Trophoblast cell (in vitro differentiated cells and primary cell): ENCODE measurements around the gene MYO5A.

ENCODE experiments used
- DNase-seq, 2 donors: peaks; one replicate each; pipeline ENCODE4 v3.0.0-alpha.2; 2016
- H2AFZ ChIP-seq: 2 replicates; pipeline ENCODE4 v1.6.1; 2013; ENCODE audit warnings: low read length, moderate library complexity, mild to moderate bottlenecking; ENCODE audit not compliant: insufficient read depth, poor library complexity
- H2AK5ac ChIP-seq: 2 replicates; pipeline ENCODE4 v1.6.1; 2013; ENCODE audit warnings: mild to moderate bottlenecking, low read length
- H2BK120ac ChIP-seq: 2 replicates; pipeline ENCODE4 v1.6.1; 2013; ENCODE audit warnings: low read length, mild to moderate bottlenecking, moderate library complexity; ENCODE audit not compliant: insufficient read depth, poor library complexity
- H2BK12ac ChIP-seq: 2 replicates; pipeline ENCODE4 v1.6.1; 2013; ENCODE audit warnings: mild to moderate bottlenecking, low read length, moderate library complexity
- H2BK5ac ChIP-seq: 2 replicates; pipeline ENCODE4 v1.6.1; 2013; ENCODE audit warnings: low read length, low read depth, moderate library complexity, mild to moderate bottlenecking; ENCODE audit not compliant: poor library complexity
- H3K14ac ChIP-seq: 2 replicates; pipeline ENCODE4 v1.6.1; 2013; ENCODE audit warnings: mild to moderate bottlenecking, low read length
- H3K18ac ChIP-seq: 2 replicates; pipeline ENCODE4 v1.6.1; 2013; ENCODE audit warnings: mild to moderate bottlenecking, low read length
- H3K23ac ChIP-seq: 2 replicates; pipeline ENCODE4 v1.6.1; 2013; ENCODE audit warnings: low read length
- H3K27ac ChIP-seq: 2 replicates; pipeline ENCODE4 v1.5.1; 2013; ENCODE audit warnings: low read depth, mild to moderate bottlenecking, inconsistent platforms, low read length, moderate library complexity
- H3K27me3 ChIP-seq: 2 replicates; pipeline ENCODE4 v1.6.1; 2013; ENCODE audit warnings: inconsistent platforms, mild to moderate bottlenecking, low read length, moderate library complexity; ENCODE audit not compliant: insufficient read depth
- H3K36me3 ChIP-seq, 2 experiments: 1 replicate in 1 of 2; 2 replicates in 1 of 2; pipeline ENCODE4 v1.6.1; 2013; ENCODE audit warnings: low read length in 2 of 2, mild to moderate bottlenecking in 2 of 2, moderate library complexity in 1 of 2; ENCODE audit not compliant: insufficient read depth in 2 of 2, control insufficient read depth in 1 of 2
- H3K4ac ChIP-seq: 2 replicates; pipeline ENCODE4 v1.6.1; 2013; ENCODE audit warnings: low read depth, mild to moderate bottlenecking, low read length, moderate library complexity
- H3K4me1 ChIP-seq, 2 experiments: 1 replicate in 1 of 2; 2 replicates in 1 of 2; pipeline ENCODE4 v1.6.1; 2013; ENCODE audit warnings: low read length in 2 of 2, mild to moderate bottlenecking in 2 of 2, moderate library complexity in 1 of 2; ENCODE audit not compliant: insufficient read depth in 2 of 2, control insufficient read depth in 1 of 2
- H3K4me2 ChIP-seq: 2 replicates; pipeline ENCODE4 v1.6.1; 2013; ENCODE audit warnings: inconsistent platforms, mild to moderate bottlenecking, low read length, moderate library complexity
- H3K4me3 ChIP-seq: 2 replicates; pipeline ENCODE4 v1.5.1; 2013; ENCODE audit warnings: mild to moderate bottlenecking, low read depth, low read length, inconsistent platforms
- H3K79me1 ChIP-seq: one replicate; pipeline ENCODE4 v1.6.1; 2013; ENCODE audit warnings: low read length
- H3K79me2 ChIP-seq: 2 replicates; pipeline ENCODE4 v1.6.1; 2013; ENCODE audit warnings: low read length, mild to moderate bottlenecking; ENCODE audit not compliant: control insufficient read depth, insufficient read depth, poor library complexity
- H3K9ac ChIP-seq: 2 replicates; pipeline ENCODE4 v1.6.1; 2013; ENCODE audit warnings: mild to moderate bottlenecking, low read length
- H3K9me3 ChIP-seq: 2 replicates; pipeline ENCODE4 v1.6.1; 2013; ENCODE audit warnings: low read depth, mild to moderate bottlenecking, control low read depth, inconsistent platforms, low read length; ENCODE audit not compliant: insufficient read depth
- H4K12ac ChIP-seq: 2 replicates; pipeline ENCODE4 v1.6.1; 2013; ENCODE audit warnings: low read depth, mild to moderate bottlenecking, low read length, moderate library complexity
- H4K8ac ChIP-seq: 2 replicates; pipeline ENCODE4 v1.6.1; 2013; ENCODE audit warnings: low read depth, mild to moderate bottlenecking, low read length, moderate library complexity
- H4K91ac ChIP-seq: one replicate; pipeline ENCODE4 v1.6.1; 2013; ENCODE audit warnings: low read depth, mild to moderate bottlenecking, low read length, moderate library complexity
- WGBS: extraction: QIAGEN DNeasy Blood & Tissue Kit; methylation state at CpG from one replicate; pipeline ENCODE4 v1.1.7; 2013; ENCODE audit warnings: missing lambda C conversion rate; ENCODE audit not compliant: insufficient read length, insufficient coverage; ENCODE audit errors: extremely low coverage; 5-methylcytosine and 5-hydroxymethylcytosine counted together

Gene MYO5A

DNA sequence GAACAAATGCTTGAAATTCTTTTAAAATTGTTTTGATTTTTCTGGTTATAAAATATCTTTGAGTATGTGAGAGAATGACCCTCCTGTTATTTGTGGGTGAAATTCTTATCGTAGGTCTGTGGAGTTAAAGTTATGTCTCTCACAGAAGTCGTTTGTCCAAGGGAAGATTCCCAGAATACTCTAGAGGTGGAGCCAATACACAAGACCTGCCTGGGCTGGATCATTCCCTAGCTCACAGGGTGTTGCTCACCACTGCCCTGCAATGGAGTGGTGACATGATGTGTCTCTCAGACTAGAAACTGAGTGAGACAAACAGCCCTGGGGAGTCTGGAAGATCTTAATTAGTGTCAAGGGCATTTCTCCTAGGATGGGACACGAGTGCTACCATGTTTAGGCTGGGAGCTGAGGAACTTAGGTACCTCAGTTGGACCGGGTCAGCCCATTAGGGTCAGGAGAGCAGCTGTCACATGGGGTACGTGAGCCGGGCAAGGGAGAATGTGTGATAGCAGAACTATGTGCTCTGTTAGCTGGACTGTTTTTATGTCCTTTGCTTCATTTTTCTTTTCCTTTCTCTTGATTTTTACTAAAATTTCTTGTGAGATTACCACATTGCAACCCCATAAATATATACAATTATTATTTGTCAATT lies 179.5 kb downstream of the MYO5A start:
- WGBS: no CpG with 5 or more reads among the region's 6 CpGs
- no peak overlapping the region for H4K91ac ChIP-seq

DNA sequence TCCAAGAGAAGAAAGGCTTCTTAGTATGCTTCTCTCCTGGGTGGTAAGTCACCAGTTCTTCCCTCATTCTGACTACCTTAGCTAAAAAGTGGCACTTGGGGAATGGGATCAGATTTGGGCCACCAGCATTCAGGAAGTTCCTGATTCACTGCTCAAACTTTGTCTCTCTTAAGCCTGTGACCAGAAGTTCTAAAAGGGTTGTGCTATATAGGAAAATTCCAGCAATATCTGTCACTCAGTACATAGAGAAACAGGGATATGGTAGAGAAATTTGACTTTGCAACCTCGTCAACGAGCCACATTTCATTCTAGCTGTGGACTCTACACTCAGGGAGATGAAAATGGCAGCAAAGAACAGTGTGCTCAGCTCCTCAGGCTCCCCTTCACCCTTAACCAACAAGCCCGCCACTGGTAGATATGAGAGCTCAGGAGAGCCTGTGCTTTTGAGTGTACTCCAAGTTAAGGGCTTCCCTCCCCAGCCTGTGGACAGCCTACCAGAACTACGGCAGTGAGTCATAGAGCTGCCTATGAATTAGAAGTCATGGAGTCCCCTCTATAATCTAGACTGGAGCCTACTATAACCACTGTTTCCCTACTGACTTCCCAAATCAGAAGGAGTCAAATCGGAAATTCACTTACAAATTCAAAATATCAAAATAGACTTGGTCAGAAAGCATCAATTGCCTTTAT lies 180.5 kb downstream of the MYO5A start:
- Histone ChIP-seq H3K4me2 (no peak overlapping the region), H3K9me3 (no peaks in the 10 kb centered on the region), H3K36me3 (peaks cover 0 to 2% of the 10 kb centered on the region in 2 experiments), H3K4ac (no peak overlapping the region), H2BK5ac (no peak overlapping the region), H3K9ac (no peak overlapping the region), H3K23ac (no peak overlapping the region), H3K14ac (no peak overlapping the region), H2BK12ac (no peak overlapping the region), H3K79me1 (peaks cover 2% of the 10 kb centered on the region), H2BK120ac (no peak overlapping the region), H3K27me3 (no peaks in the 10 kb centered on the region), H4K91ac (no peak overlapping the region), H3K79me2 (peaks cover 1% of the 10 kb centered on the region), H3K4me1 (peaks cover 3 to 4% of the 10 kb centered on the region in 2 experiments), H3K27ac (no peak overlapping the region), H3K4me3 (no peak overlapping the region), H2AFZ (no peak overlapping the region), H4K8ac (no peak overlapping the region), H4K12ac (no peak overlapping the region), H3K18ac (no peak overlapping the region), H2AK5ac (no peak overlapping the region)
- peak; percentile 36 to 68 for DNase-seq
- no CpG with 5 or more reads among the region's 5 CpGs for WGBS

More for the DNA sequence above, 179.5 kb downstream of the MYO5A start:
- H3K9ac ChIP-seq: no peak overlapping the region
- H3K79me1 ChIP-seq: peaks cover 2% of the 10 kb centered on the region
- H4K12ac ChIP-seq: no peak overlapping the region
- H2AK5ac ChIP-seq: no peak overlapping the region
- no peaks in the 10 kb centered on the region for H3K9me3 ChIP-seq
- no peak overlapping the region for H3K4me3 ChIP-seq
- no peak overlapping the region for H2BK120ac ChIP-seq
- no peak overlapping the region for H2AFZ ChIP-seq
- H3K14ac ChIP-seq: no peak overlapping the region
- no peak overlapping the region for H4K8ac ChIP-seq
- peak; percentile 29 to 53 for DNase-seq
- H3K79me2 ChIP-seq: peaks cover 1% of the 10 kb centered on the region
- H2BK12ac ChIP-seq: no peak overlapping the region
- H3K4me2 ChIP-seq: no peak overlapping the region
- H3K36me3 ChIP-seq: peaks cover 0 to 2% of the 10 kb centered on the region in 2 experiments
- H3K4me1 ChIP-seq: peaks cover 3 to 4% of the 10 kb centered on the region in 2 experiments
- H3K18ac ChIP-seq: no peak overlapping the region
- H3K27ac ChIP-seq: no peak overlapping the region
- no peak overlapping the region for H2BK5ac ChIP-seq
- no peak overlapping the region for H3K23ac ChIP-seq
- H3K27me3 ChIP-seq: no peaks in the 10 kb centered on the region
- H3K4ac ChIP-seq: no peak overlapping the region

DNA sequence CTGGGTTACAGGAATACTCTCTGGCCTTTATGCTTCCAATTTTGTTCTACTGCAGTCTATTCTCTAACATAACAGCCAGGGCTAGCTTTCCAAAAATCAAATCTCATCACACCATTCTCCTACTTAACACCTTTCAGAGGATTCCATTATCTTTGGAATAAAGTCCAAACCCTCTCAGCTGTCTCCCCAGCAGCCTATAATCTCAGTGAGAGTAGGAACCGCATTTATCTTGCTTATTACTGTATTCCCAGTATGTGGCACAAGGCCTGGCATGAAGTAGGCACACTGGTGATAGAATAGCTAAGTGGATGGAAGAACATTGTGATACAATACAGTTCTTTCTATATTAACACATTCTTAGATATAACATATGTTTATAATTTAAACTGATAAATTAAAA lies 184.1 kb downstream of the MYO5A start:
- no peak overlapping the region for H2AFZ ChIP-seq
- no peak overlapping the region for H2BK12ac ChIP-seq
- no peak overlapping the region for H3K9ac ChIP-seq
- no CpG with 5 or more reads among the region's 1 CpG for WGBS
- H3K4me1 ChIP-seq: peaks cover 4 to 7% of the 10 kb centered on the region in 2 experiments
- no peaks in the 10 kb centered on the region for H3K27me3 ChIP-seq
- no peak overlapping the region for H3K18ac ChIP-seq
- no peak overlapping the region for H3K14ac ChIP-seq
- no peak overlapping the region for H2AK5ac ChIP-seq
- DNase-seq: no peak
- no peak overlapping the region for H4K8ac ChIP-seq
- no peak overlapping the region for H3K27ac ChIP-seq
- H4K12ac ChIP-seq: no peak overlapping the region
- H3K4me3 ChIP-seq: no peak overlapping the region
- no peaks in the 10 kb centered on the region for H3K9me3 ChIP-seq
- no peak overlapping the region for H2BK5ac ChIP-seq
- H3K4ac ChIP-seq: no peak overlapping the region
- no peak overlapping the region for H2BK120ac ChIP-seq
- no peak overlapping the region for H3K4me2 ChIP-seq
- peaks cover 3% of the 10 kb centered on the region for H3K79me1 ChIP-seq
- no peak overlapping the region for H4K91ac ChIP-seq
- no peak overlapping the region for H3K23ac ChIP-seq
- H3K79me2 ChIP-seq: peaks cover 1% of the 10 kb centered on the region
- H3K36me3 ChIP-seq: no peaks in the 10 kb centered on the region

GRCh38 chr15:52343831-52344230 lies 184.8 kb downstream of the MYO5A start:
- Histone ChIP-seq H2BK5ac (no peak overlapping the region), H2AFZ (no peak overlapping the region), H3K79me1 (peaks cover 1% of the 10 kb centered on the region), H3K4ac (no peak overlapping the region), H3K4me1 (peaks cover 0 to 5% of the 10 kb centered on the region in 2 experiments), H3K4me2 (no peak overlapping the region), H4K91ac (no peak overlapping the region), H3K18ac (no peak overlapping the region), H2BK12ac (no peak overlapping the region), H4K12ac (no peak overlapping the region), H3K4me3 (no peak overlapping the region), H3K9ac (no peak overlapping the region), H2BK120ac (no peak overlapping the region), H2AK5ac (no peak overlapping the region), H3K23ac (no peak overlapping the region), H3K36me3 (no peaks in the 10 kb centered on the region), H3K27me3 (no peaks in the 10 kb centered on the region), H4K8ac (no peak overlapping the region), H3K79me2 (no peaks in the 10 kb centered on the region), H3K27ac (no peak overlapping the region), H3K14ac (no peak overlapping the region), H3K9me3 (no peaks in the 10 kb centered on the region)
- no CpG with 5 or more reads among the region's 3 CpGs for WGBS
- DNase-seq: peak in 1 of 2 donors; percentile 69
